Adrenal gland (tissue), 5 donors: ENCODE measurements around the gene SSH3.

Experiments
- CTCF ChIP-seq, 6 experiments: fragments of 450-650 bp in 4 of 6; fragments of 200-600 bp in 2 of 6; sonication (generic) in 1 of 6; IDR thresholded peaks; 1 replicate in 5 of 6; 2 replicates in 1 of 6; pipeline versions ENCODE4 v1.5.1 to v1.8.0; 2016 to 2021; ENCODE audit warnings: antibody characterized with exemption in 6 of 6, mild to moderate bottlenecking in 2 of 6, moderate library complexity in 1 of 6
- POLR2A ChIP-seq, 2 donors: fragments of 450-650 bp; IDR thresholded peaks; one replicate each; pipeline ENCODE4 v1.6.1; 2017; ENCODE audit warnings: antibody characterized with exemption in 2 of 2, mild to moderate bottlenecking in 2 of 2, moderate library complexity in 1 of 2
- donor health status: DM: no; HTN: no; CAD: no.

DNA sequence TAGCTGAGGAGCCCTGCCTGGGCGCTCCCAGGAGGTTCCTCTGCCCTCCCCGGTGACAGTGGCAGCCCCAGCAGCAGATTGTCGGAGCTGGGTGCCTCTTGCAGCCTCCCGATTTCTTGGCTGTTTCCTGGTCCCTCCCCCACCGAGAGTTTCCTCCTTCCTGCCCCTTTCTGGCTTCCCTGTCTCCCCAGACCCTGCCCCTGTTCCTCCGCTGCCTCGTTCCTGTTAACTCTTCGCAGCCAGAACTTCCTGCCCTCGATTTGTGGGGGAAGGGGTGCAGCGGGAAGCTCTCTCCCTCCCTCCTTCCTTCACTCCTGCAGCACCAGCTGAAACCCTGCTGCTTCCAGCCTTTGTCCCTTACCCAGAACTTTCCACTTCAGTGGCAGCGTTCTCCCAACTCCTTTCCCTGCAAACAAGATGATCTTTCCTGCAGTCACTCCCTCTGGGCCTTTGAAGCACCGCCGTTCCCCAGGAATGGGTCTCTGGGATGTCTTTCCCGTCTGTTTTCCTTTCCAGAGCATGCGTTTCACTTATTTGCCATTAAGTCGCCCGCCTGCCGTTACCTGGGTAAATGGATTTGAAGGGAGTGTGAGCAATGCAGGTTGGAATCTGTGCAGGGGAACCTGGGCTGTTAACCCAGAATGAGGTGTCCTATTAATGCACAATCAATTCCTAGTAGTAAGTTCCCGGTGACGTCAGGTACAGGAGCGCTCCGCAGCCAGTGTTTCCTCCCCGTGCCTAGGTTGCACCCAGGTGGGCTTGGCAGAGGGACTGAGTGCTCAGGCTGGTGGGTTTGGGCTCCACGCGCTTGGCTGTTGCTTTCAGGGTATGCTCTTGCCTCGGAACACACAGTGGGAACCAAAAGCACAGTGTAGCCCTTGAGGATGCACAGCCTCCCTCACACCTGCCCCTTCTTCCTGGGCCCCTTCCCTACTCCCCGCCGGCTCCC lies 32.8 kb upstream of the SSH3 start:
- no peak for TF ChIP-seq CTCF (IDR thresholded peaks at IDR 0.05)
- no peak for TF ChIP-seq POLR2A (IDR thresholded peaks at IDR 0.05)
